Measurements from ENCODE around the gene NRIP1.

DNA sequence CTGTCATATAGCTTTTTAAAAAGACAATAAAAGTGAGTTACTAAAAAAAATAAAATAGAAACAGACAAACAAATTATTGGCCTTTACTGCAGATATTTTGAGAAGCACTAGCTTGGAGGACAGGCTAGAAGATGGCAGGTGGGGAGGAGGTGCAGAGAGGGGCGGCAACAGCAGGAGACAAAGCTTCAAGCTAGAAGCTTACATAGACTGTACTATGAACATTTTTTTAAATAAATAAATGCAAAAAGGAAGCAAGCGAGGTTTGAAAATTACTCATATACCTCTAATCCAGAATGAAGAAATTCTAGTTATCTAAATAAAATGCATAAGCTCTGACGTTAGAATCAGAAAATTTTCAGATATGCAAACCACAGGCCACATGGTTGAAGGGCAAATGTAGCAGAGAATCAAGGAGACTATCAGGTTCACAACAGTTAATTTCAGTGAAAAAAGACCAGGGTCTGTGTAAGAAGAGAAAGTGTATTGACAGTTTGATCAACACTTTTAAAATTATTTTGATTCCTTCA lies 54.9 kb downstream of the NRIP1 start:
- TF ChIP-seq, protein P1, sequence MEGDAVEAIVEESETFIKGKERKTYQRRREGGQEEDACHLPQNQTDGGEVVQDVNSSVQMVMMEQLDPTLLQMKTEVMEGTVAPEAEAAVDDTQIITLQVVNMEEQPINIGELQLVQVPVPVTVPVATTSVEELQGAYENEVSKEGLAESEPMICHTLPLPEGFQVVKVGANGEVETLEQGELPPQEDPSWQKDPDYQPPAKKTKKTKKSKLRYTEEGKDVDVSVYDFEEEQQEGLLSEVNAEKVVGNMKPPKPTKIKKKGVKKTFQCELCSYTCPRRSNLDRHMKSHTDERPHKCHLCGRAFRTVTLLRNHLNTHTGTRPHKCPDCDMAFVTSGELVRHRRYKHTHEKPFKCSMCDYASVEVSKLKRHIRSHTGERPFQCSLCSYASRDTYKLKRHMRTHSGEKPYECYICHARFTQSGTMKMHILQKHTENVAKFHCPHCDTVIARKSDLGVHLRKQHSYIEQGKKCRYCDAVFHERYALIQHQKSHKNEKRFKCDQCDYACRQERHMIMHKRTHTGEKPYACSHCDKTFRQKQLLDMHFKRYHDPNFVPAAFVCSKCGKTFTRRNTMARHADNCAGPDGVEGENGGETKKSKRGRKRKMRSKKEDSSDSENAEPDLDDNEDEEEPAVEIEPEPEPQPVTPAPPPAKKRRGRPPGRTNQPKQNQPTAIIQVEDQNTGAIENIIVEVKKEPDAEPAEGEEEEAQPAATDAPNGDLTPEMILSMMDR (IDR thresholded peaks at IDR 0.05), result no peak
- no peak for TF ChIP-seq EP300 (IDR thresholded peaks at IDR 0.05)
- no peak for TF ChIP-seq POLR2AphosphoS5 (IDR thresholded peaks at IDR 0.05)
- no peak for TF ChIP-seq POLR2A (IDR thresholded peaks at IDR 0.05)

Data from upper lobe of left lung (tissue), 4 donors.